ENCODE measurements around the gene MAEA. TPM values are rescaled to one million over a fixed set of nuclear protein-coding genes. Genes with fewer than 3 reads are reported as not detected.
"Not testable (repeated sequence)": the region's sequence is repeated elsewhere in the genome, so short reads cannot be mapped to it uniquely, and the experiment has no call there.

MAEA gene
- polyA plus RNA-seq, 1 experiment, result 73.3 TPM

GRCh38 chr4:1290165-1290977 is 680 bp downstream of the MAEA start:
- Histone ChIP-seq H3K27ac (ENCODE audit: low read depth, low read length) (peak overlapping the region; percentile 11), H3K27me3 (ENCODE audit: control insufficient read depth, insufficient read depth, low read length) (no peaks in the 10 kb centered on the region), H3K4me3 (ENCODE audit: low read depth, low read length) (peak overlapping the region; percentile 79), H3K9me3 (ENCODE audit: control insufficient read depth, insufficient read depth, low read length) (peaks cover 9% of the 10 kb centered on the region; the same call in 1 of the 2 replicates)
- CTCF ChIA-PET, result no interaction called here
- POLR2A ChIA-PET, result interaction anchor here (0.6 to 2.7 kb wide), 2 partner anchors 19 to 57 kb away, joined by 3 to 17 read pairs; partner anchors contain the start of gene UVSSA
- DNase-seq (ENCODE audit: low read depth, low spot score), result no peak
- TF ChIP-seq, protein P1, sequence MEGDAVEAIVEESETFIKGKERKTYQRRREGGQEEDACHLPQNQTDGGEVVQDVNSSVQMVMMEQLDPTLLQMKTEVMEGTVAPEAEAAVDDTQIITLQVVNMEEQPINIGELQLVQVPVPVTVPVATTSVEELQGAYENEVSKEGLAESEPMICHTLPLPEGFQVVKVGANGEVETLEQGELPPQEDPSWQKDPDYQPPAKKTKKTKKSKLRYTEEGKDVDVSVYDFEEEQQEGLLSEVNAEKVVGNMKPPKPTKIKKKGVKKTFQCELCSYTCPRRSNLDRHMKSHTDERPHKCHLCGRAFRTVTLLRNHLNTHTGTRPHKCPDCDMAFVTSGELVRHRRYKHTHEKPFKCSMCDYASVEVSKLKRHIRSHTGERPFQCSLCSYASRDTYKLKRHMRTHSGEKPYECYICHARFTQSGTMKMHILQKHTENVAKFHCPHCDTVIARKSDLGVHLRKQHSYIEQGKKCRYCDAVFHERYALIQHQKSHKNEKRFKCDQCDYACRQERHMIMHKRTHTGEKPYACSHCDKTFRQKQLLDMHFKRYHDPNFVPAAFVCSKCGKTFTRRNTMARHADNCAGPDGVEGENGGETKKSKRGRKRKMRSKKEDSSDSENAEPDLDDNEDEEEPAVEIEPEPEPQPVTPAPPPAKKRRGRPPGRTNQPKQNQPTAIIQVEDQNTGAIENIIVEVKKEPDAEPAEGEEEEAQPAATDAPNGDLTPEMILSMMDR (IDR thresholded peaks at IDR 0.05; ENCODE audit: low read depth, low read length), result no peak

DNA sequence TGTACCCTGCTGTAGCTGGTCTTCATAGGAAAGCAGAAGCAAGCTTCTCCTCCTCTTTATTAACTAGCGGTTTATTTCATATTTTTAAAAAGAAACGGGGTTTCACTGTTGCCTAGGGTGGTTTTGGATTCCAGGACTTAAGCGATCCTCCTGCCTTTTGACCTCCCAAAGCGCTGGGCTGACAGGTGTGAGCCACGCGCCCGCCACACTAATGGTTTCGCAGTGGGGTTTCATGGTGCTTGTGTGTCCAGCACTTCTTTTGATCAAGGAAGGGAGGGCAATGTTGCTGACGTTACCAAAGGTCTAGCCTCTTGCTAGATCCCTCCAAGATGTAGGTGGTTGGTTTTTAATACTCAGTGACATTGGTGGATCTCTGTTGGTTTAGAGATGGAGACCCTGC is 1.4 kb downstream of the MAEA start:
- Histone ChIP-seq H3K9me3 (ENCODE audit: control insufficient read depth, insufficient read depth, low read length) (peaks cover 4% of the 10 kb centered on the region; the same call in 1 of the 2 replicates), H3K4me3 (ENCODE audit: low read depth, low read length) (peak overlapping the region; percentile 79), H3K27me3 (ENCODE audit: control insufficient read depth, insufficient read depth, low read length) (no peaks in the 10 kb centered on the region), H3K27ac (ENCODE audit: low read depth, low read length) (no peak overlapping the region)
- TF ChIP-seq, protein P1 (IDR thresholded peaks at IDR 0.05; ENCODE audit: low read depth, low read length), result no peak
- ChIA-PET CTCF (no interaction called here), POLR2A (interaction anchor here (0.6 to 2.7 kb wide), 2 partner anchors 18 to 56 kb away, joined by 3 to 17 read pairs; partner anchors contain the start of gene UVSSA)
- DNase-seq (ENCODE audit: low read depth, low spot score), result no peak

DNA sequence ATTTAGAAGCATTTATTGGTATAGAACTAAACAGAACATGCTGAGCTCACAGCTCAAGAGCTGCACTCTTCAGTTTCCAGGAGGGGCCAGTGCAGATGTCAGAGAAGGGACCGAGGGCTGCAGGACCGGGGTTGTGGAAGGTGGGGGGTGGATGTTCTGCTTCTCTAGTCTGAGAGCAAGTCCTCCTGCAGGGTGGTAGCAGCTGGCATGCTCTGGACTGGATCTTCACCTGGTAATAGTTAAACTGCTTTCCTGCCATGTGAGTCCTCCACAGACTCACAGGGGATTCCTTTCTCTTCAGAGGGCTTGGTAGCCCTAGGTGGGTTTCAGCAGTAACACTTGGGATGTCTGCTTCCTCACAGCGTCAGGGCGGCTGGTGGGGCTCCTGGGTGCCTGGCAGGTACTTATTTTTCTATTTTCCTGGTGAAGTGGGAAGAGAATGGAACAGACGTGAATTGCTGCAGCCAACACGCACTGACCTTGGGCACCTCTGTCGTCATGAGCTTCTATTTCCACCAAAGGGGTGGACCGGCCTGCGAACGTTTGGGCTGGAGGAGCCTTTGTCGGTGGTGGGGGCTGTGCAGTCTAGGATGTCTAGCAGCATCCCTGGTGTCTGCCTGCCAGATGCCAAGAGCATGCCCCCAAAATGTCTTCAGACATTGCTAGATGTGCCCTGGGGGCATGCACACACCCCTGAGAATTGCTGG is 2.5 kb downstream of the MAEA start:
- ChIA-PET POLR2A (no interaction called here), CTCF (no interaction called here)
- H3K27ac ChIP-seq (ENCODE audit: low read depth, low read length), result no peak overlapping the region

GRCh38 chr4:1292703-1293011 is 3.0 kb downstream of the MAEA start:
- H3K4me3 ChIP-seq (ENCODE audit: low read depth, low read length); H3K27ac ChIP-seq (ENCODE audit: low read depth, low read length); DNase-seq (ENCODE audit: low read depth, low spot score); H3K27me3 ChIP-seq (ENCODE audit: control insufficient read depth, insufficient read depth, low read length); POLR2A ChIA-PET; H3K9me3 ChIP-seq (ENCODE audit: control insufficient read depth, insufficient read depth, low read length); CTCF ChIA-PET: not testable (repeated sequence)

More for the DNA sequence above, 2.5 kb downstream of the MAEA start:
- Histone ChIP-seq H3K27me3 (ENCODE audit: control insufficient read depth, insufficient read depth, low read length) (no peaks in the 10 kb centered on the region), H3K9me3 (ENCODE audit: control insufficient read depth, insufficient read depth, low read length) (no peaks in the 10 kb centered on the region; the same call in 1 of the 2 replicates), H3K4me3 (ENCODE audit: low read depth, low read length) (no peak overlapping the region)
- TF ChIP-seq, protein P1 (IDR thresholded peaks at IDR 0.05; ENCODE audit: low read depth, low read length), result no peak
- DNase-seq (ENCODE audit: low read depth, low spot score), result no peak

GRCh38 chr4:1293531-1293941 is 3.8 kb downstream of the MAEA start:
- no peak overlapping the region for H3K27ac ChIP-seq (ENCODE audit: low read depth, low read length)
- H3K27me3 ChIP-seq (ENCODE audit: control insufficient read depth, insufficient read depth, low read length), result no peaks in the 10 kb centered on the region
- no peak for DNase-seq (ENCODE audit: low read depth, low spot score)
- ChIA-PET CTCF (no interaction called here), POLR2A (no interaction called here)
- H3K9me3 ChIP-seq (ENCODE audit: control insufficient read depth, insufficient read depth, low read length), result no peaks in the 10 kb centered on the region; the same call in 1 of the 2 replicates
- no peak overlapping the region for H3K4me3 ChIP-seq (ENCODE audit: low read depth, low read length)
- TF ChIP-seq, protein P1 (IDR thresholded peaks at IDR 0.05; ENCODE audit: low read depth, low read length), result no peak
